ENCODE measurements around the gene GTF2F2.

DNA sequence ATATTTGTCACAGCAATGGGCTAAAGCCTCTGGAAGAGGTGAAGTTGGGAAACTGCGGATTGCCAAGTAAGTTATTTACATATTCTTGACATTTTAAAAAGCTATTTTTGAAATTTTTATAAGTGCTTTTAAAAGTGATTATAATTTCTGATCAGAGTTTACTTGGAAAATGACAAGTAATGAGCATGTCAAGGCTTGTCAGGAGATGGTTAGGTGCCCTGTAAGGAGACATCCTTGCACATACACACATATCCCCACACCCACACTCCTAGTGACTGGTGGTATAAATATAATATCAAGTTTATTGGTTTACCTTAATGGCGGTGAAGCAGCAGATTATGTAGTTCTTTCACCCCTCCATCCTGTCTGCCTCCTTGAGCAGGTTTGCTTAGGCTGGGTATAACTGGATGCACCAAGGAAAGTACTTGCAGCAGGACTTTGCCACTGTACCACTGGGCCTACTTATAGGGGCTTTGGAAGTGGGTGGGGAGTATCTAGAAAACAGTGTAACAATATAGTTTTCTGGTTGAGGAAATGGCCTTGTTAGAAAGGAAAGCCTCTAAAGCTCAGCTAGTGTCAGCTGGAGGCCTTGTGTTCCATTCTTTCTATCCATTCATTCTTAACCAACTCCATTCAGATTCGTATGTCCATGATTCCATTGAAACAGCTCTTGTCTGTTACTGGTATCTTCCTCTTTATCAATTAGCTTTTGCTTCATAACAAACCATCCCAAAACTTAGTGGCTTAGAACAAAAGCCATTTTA, 16.6 kb downstream of the GTF2F2 start:
- TF ChIP-seq, protein P1, sequence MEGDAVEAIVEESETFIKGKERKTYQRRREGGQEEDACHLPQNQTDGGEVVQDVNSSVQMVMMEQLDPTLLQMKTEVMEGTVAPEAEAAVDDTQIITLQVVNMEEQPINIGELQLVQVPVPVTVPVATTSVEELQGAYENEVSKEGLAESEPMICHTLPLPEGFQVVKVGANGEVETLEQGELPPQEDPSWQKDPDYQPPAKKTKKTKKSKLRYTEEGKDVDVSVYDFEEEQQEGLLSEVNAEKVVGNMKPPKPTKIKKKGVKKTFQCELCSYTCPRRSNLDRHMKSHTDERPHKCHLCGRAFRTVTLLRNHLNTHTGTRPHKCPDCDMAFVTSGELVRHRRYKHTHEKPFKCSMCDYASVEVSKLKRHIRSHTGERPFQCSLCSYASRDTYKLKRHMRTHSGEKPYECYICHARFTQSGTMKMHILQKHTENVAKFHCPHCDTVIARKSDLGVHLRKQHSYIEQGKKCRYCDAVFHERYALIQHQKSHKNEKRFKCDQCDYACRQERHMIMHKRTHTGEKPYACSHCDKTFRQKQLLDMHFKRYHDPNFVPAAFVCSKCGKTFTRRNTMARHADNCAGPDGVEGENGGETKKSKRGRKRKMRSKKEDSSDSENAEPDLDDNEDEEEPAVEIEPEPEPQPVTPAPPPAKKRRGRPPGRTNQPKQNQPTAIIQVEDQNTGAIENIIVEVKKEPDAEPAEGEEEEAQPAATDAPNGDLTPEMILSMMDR (IDR thresholded peaks at IDR 0.05) = no peak
- TF ChIP-seq POLR2AphosphoS5 (IDR thresholded peaks at IDR 0.05; ENCODE audit: insufficient read depth in 1 of 2, low read depth in 1 of 2) = no peak
